Hepatocyte (in vitro differentiated cells): ENCODE measurements around the gene FRS2. TPM values are rescaled to one million over a fixed set of nuclear protein-coding genes. Genes with fewer than 3 reads are reported as not detected.

Source experiments
- DNase-seq: peaks from one replicate; pipeline ENCODE4 v3.0.0-alpha.2; 2016; ENCODE audit warnings: low spot score
- H2AFZ ChIP-seq: fragments of 200-600 bp; sonication (generic); 2 replicates; pipeline ENCODE4 v1.6.0; 2016; ENCODE audit warnings: antibody characterized with exemption, mild to moderate bottlenecking
- H3K27ac ChIP-seq: fragments of 200-600 bp; sonication (generic); 2 replicates; pipeline ENCODE4 v1.5.1; 2016; ENCODE audit warnings: mild to moderate bottlenecking
- H3K27me3 ChIP-seq: fragments of 200-600 bp; sonication (generic); 2 replicates; pipeline ENCODE4 v1.6.1; 2016
- H3K36me3 ChIP-seq: fragments of 200-600 bp; sonication (generic); replicated peaks from 2 replicates; pipeline ENCODE4 v1.5.1; 2016; ENCODE audit warnings: low read depth; ENCODE audit not compliant: insufficient read depth
- H3K4me1 ChIP-seq: fragments of 200-600 bp; sonication (generic); 2 replicates; pipeline ENCODE4 v1.5.1; 2016; ENCODE audit warnings: mild to moderate bottlenecking, moderate library complexity; ENCODE audit not compliant: insufficient read depth
- H3K4me2 ChIP-seq: fragments of 200-600 bp; sonication (generic); 2 replicates; pipeline ENCODE4 v1.6.0; 2016
- H3K4me3 ChIP-seq: fragments of 200-600 bp; sonication (generic); 2 replicates; pipeline ENCODE4 v1.5.1; 2016; ENCODE audit warnings: mild to moderate bottlenecking
- H3K79me2 ChIP-seq: fragments of 200-600 bp; sonication (generic); 2 replicates; pipeline ENCODE4 v1.6.0; 2017; ENCODE audit warnings: mild to moderate bottlenecking
- H3K9me2 ChIP-seq: fragments of 200-600 bp; sonication (generic); replicated peaks from 2 replicates; pipeline ENCODE4 v1.6.0; 2017; ENCODE audit warnings: mild to moderate bottlenecking; ENCODE audit not compliant: insufficient read depth
- H3K9me3 ChIP-seq: fragments of 200-600 bp; sonication (generic); 2 replicates; pipeline ENCODE4 v1.5.1; 2016; ENCODE audit warnings: low read depth, mild to moderate bottlenecking
- H4K20me1 ChIP-seq: fragments of 200-600 bp; sonication (generic); 2 replicates; pipeline ENCODE4 v1.6.0; 2016; ENCODE audit warnings: mild to moderate bottlenecking; ENCODE audit not compliant: insufficient read depth, poor library complexity, severe bottlenecking
- EZH2 ChIP-seq: fragments of 200-600 bp; sonication (generic); IDR thresholded peaks from 2 replicates; pipeline ENCODE4 v1.6.1; 2016; ENCODE audit warnings: antibody characterized with exemption, mild to moderate bottlenecking, borderline replicate concordance
- EZH2phosphoT487 ChIP-seq: fragments of 200-600 bp; sonication (generic); IDR thresholded peaks from one replicate; pipeline ENCODE4 v1.6.1; 2018; ENCODE audit warnings: antibody characterized with exemption, mild to moderate bottlenecking, low read depth, moderate library complexity; ENCODE audit not compliant: unreplicated experiment, severe bottlenecking
- WGBS: methylation state at CpG from one replicate; pipeline ENCODE4 v1.1.6; 2016; ENCODE audit warnings: low lambda C conversion rate; ENCODE audit errors: missing lambda C conversion rate; 5-methylcytosine and 5-hydroxymethylcytosine counted together
- polyA plus RNA-seq: library from polyadenylated mRNA; unstranded; fragments of >200 nt; fragmentation: Nextera tagmentation; extraction: Ambion mirVana; gene quantifications from 2 replicates; pipeline ENCODE4 v1.2.1, GENCODE V29; 2016
- total RNA-seq: library from RNA; depleted of rRNA; stranded (reverse); fragments of >200 nt; gene quantifications from 2 replicates; pipeline ENCODE4 v1.2.3, GENCODE V29; 2014
- TF ChIP-seq, protein P1 (sequence below): fragments of 200-600 bp; sonication (generic); IDR thresholded peaks from 2 replicates; pipeline ENCODE4 v1.5.1; 2016; ENCODE audit warnings: antibody characterized with exemption, mild to moderate bottlenecking; ENCODE audit not compliant: poor library complexity

The FRS2 gene
- total and polyA plus RNA-seq, 2 experiments from 2014 or later = 14.7 to 76.4 TPM

DNA sequence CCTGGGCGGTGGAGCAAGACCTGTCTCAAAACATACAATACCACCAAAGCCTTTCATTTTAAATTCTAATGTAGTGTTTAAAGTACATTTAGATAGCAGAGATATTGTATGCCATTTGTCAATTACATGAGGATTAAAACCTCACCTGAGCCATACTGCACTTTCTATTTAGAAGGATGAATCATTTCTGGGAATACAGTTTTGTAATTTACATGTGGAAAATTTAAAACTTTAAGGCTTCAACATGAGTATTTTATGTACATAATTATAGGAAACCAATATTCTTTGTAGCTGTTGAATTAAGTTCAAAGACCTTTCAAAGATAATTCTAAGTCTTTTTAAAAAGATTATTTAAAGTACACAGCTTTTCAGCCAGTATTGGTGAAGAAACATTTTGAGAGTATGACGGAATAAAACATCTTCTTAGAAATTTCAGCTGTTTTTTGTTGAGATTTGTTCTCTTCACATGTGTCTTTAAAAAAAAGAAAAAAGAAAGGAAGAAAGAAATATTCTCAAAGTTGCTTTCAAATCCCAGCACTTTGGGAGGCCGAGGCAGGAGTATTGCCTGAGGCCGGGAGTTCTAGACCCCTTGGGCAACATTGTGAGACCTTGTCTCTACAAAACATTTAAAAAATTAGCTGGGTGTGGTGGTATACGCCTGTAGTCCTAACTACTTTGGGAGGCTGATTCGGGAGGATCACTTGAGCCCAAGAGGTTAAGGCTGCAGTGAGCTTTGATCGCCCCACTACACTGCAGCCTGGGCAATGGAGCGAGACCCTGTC is 80.6 kb downstream of the FRS2 start:
- 99% methylated on average over 8 of the region's 8 CpGs for WGBS
- Histone ChIP-seq H3K79me2 (peaks cover 29% of the 10 kb centered on the region), H2AFZ (no peak overlapping the region)

DNA sequence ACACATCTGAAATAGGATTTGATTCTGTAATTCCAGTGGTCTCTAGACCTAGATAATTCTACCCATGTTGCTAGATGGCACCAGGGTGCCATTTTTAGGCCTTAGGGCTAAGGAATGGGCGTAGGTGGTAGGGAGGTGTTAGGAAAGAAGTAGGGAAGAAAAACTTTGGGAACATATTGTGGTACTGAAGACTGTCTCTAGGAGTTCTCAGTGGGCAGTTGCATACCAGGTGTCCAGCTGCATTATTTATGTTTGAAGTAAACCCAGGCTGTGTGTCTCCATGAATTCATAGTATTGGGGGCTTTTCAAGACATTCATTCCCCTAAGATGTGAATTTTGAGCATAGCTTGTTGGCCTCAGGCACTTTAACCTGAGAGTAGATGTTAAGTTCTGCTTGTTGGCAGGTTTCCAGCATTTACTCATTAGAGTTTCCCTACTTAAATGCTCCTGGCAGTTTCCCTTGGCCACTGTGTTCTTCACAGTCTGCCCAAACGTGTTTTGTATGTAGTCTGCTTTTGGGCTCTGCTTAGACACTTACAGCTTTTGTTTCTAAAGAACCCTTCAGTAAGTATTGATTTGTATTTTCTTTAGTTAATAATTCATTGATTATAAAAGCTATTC is 83.5 kb downstream of the FRS2 start:
- Histone ChIP-seq H3K79me2 (peaks cover 39% of the 10 kb centered on the region), H3K4me2 (no peak overlapping the region), H3K4me1 (peaks cover 3% of the 10 kb centered on the region), H3K9me2 (no peaks in the 10 kb centered on the region), H3K36me3 (no peaks in the 10 kb centered on the region), H2AFZ (no peak overlapping the region), H3K4me3 (no peak overlapping the region), H3K9me3 (no peaks in the 10 kb centered on the region), H3K27ac (peak overlapping the region; percentile 21), H3K27me3 (no peaks in the 10 kb centered on the region), H4K20me1 (no peaks in the 10 kb centered on the region)
- TF ChIP-seq, protein P1, sequence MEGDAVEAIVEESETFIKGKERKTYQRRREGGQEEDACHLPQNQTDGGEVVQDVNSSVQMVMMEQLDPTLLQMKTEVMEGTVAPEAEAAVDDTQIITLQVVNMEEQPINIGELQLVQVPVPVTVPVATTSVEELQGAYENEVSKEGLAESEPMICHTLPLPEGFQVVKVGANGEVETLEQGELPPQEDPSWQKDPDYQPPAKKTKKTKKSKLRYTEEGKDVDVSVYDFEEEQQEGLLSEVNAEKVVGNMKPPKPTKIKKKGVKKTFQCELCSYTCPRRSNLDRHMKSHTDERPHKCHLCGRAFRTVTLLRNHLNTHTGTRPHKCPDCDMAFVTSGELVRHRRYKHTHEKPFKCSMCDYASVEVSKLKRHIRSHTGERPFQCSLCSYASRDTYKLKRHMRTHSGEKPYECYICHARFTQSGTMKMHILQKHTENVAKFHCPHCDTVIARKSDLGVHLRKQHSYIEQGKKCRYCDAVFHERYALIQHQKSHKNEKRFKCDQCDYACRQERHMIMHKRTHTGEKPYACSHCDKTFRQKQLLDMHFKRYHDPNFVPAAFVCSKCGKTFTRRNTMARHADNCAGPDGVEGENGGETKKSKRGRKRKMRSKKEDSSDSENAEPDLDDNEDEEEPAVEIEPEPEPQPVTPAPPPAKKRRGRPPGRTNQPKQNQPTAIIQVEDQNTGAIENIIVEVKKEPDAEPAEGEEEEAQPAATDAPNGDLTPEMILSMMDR = no peak
- no peak for TF ChIP-seq EZH2phosphoT487
- DNase-seq = peak; percentile 57
- WGBS = 56% methylated on average over 2 of the region's 2 CpGs

More for the DNA sequence above, 80.6 kb downstream of the FRS2 start:
- no peak for DNase-seq
- Histone ChIP-seq H4K20me1 (no peaks in the 10 kb centered on the region), H3K4me2 (no peak overlapping the region), H3K4me3 (no peak overlapping the region), H3K9me2 (no peaks in the 10 kb centered on the region), H3K27ac (no peak overlapping the region), H3K36me3 (no peaks in the 10 kb centered on the region), H3K27me3 (no peaks in the 10 kb centered on the region), H3K9me3 (no peaks in the 10 kb centered on the region), H3K4me1 (no peaks in the 10 kb centered on the region)
- no peak for TF ChIP-seq EZH2phosphoT487
- TF ChIP-seq EZH2 = no peak
- TF ChIP-seq, protein P1 = no peak

DNA sequence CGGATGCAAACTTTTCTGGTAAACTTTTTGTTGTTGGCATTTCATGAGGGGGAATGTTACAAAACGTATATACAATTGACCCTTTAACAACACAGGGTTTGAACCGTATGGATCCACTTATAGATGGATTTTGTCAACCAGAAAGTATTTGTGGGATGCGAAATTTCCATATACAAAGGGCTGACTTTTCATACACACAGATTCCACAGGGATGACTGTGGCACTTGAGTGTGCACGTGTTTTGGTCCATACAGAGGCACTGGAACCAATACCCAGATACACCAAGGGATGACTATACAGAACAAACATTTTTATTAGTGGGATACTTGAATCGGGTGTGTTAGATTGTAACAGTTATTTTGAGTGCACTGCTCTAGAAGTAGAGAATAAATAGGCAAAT is 85.3 kb downstream of the FRS2 start:
- Histone ChIP-seq H3K4me2 (no peak overlapping the region), H3K9me3 (no peaks in the 10 kb centered on the region), H3K4me3 (no peak overlapping the region), H2AFZ (no peak overlapping the region), H3K79me2 (peaks cover 57% of the 10 kb centered on the region), H3K27ac (no peak overlapping the region), H3K9me2 (no peaks in the 10 kb centered on the region), H3K27me3 (no peaks in the 10 kb centered on the region), H4K20me1 (no peaks in the 10 kb centered on the region), H3K4me1 (peaks cover 3% of the 10 kb centered on the region), H3K36me3 (no peaks in the 10 kb centered on the region)
- TF ChIP-seq EZH2 (no peak), EZH2phosphoT487 (no peak)
- TF ChIP-seq, protein P1 = no peak
- WGBS = 68% methylated on average over 6 of the region's 6 CpGs
- no peak for DNase-seq
